Kidney capillary endothelial cell (primary cell): ENCODE measurements around the gene CCP110.
"Not testable (repeated sequence)": the region's sequence is repeated elsewhere in the genome, so short reads cannot be mapped to it uniquely, and the experiment has no call there.

Source experiments
- DNase-seq: peaks from one replicate; pipeline ENCODE4 v3.0.0-alpha.2; 2018; ENCODE audit warnings: low spot score

The CCP110 gene

DNA sequence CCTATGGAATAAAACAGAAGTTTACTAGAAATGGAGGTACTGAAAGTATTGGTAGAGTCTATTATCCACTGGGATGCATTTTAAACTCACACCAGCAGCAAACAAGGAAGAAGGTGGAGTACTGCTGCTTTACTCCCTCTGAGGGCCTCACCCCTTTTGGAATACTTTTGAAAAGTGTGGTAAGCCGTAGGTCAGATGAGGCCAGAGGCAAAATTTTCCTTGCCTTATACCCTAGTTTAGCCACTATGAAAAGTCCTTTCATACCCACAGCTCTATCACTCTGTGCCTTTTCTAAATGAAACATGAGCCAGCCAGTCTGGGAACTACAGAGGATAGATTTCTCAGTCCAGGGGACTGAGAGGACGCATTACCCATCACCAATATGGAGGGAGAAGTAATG lies 15.9 kb upstream of the CCP110 start:
- no peak for DNase-seq

- no peak for DNase-seq
These were observed 11.4 kb upstream of the CCP110 start for GRCh38 chr16:19512297-19512696.

DNA sequence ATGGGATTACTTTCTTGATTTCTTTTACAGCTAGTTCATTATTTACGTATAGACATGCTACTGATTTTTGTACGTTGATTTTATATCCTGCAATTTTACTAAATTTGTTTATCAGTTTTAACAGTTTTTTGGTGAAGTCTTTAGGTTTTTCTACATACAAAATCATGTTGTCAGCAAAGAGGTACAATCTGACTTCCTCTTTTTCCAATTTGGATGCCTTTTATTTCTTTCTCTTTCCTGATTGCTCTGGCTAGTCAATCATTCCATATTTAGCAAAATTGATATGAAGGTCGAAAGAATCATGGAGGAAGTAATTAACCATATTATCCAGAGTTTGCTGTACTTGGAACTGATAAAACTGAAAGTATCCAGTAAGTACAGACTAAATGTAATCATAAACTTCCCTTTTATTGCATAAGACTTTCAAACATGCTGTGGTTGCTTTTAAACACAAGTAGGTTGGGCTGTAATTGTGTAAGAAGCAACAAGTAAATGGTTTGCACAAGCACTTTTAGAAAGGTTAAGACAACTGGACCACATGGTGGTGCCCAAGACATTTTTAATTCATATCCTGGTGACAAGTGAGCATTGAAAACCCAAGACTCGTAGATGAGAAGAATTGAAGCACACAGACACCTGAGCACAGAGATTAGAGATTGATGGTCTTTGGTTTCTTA lies 10.2 kb upstream of the CCP110 start:
- DNase-seq: no peak

- no peak for DNase-seq
These were observed 8.0 kb upstream of the CCP110 start for GRCh38 chr16:19515757-19516156.

DNA sequence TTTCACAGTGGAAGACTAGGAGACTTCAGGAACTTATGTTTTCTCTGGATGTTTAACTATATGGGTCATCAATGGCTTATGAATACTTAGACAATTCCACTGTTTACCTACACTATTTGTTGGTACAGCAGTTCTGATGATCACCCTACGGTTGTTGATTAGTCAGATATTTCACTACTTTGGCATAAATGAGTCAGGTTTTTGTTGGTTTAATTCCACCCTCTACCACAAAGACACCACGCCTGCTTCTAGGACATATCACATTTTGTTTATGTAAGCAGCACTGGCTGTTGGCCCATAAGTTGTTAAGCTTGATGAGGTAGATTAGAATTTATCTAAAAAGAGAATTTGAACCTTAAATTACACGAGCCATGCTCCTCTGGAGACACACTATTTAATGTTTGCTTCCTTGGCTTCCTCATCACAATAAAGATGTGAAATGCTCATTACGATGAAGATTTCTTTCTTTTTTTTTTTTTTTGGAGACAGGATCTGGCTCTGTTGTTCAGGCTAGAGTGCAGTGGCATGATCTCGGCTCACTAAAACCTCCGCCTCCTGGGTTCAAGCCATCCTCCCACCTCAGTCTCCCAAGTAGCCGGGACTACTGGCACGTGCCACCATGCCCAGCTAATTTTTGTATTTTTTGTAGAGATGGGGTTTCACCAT lies 6.2 kb upstream of the CCP110 start:
- DNase-seq: no peak

- no peak for DNase-seq
These were observed 5.4 kb upstream of the CCP110 start for GRCh38 chr16:19518388-19518787.

DNA sequence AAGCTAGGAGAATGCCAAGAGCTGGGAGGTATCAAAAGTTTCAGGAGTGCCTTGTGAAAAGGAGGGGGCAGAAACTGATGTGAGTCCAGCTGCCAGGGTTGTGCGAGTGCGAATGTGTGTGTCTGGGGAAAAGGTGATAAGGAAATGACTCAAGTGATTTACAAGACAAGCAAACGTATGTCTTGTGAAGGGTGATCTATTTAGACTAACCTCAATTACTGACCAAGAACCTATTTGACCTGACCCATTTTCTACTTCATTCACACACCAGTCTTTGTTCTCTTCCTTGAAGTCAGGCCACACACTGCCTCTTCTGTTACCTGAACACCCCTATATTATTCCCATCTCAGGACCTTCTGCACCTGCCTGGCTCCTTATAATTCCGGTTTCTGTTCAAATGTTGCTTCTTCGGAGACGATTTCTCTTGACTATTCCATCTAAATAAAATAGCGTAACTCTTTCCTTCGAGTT lies 2.8 kb upstream of the CCP110 start:
- peak; percentile 12 for DNase-seq

GRCh38 chr16:19521471-19522396 lies 2.0 kb upstream of the CCP110 start, which contains the start of gene GDE1:
Gene GDE1 (minus strand): TSS chr16:19522098. CDS start chr16:19521964, 134 bp downstream.
- DNase-seq: peak; percentile 86

DNA sequence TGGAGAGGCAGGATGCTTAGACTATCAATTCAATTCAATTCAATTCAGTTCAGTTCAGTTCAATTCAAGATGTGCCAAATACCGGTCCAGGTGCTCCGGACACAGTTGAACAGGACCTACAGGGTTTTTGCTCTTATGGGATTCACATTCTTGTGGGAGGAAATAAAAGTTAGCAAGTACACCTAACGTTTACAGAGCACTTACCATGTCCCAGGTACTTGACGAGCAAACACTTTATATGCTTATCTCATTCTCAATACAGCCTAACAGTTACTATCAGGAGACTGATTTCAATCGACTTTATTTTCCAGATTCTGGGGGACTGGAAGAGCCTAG lies 1.4 kb upstream of the CCP110 start:
- no peak for DNase-seq

- DNase-seq: no peak
These were observed 982 bp upstream of the CCP110 start for GRCh38 chr16:19522760-19523159.

DNA sequence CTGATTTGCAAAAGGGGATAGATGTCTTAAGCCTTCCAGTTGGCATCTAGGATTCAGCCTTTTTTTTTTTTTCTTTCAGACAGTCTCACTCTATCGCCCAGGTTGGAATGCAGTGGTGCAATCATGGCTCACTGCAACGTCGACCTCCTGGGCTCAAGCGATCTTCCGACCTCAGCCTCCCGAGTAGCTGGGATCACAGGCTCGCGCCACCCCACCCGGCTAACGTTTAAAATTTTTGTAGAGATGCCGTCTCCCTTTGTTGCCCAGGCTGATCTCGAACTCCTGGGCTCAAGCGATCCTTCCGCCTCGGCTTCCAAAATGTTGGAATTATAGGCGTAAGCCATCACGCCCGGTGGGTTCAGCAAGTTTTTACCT lies 571 bp upstream of the CCP110 start:
- no peak for DNase-seq

- peak; percentile 7 for DNase-seq
These were observed 544 bp downstream of the CCP110 start for GRCh38 chr16:19524356-19524615.

- no peak for DNase-seq
These were observed 1.1 kb downstream of the CCP110 start for GRCh38 chr16:19524616-19525384.

DNA sequence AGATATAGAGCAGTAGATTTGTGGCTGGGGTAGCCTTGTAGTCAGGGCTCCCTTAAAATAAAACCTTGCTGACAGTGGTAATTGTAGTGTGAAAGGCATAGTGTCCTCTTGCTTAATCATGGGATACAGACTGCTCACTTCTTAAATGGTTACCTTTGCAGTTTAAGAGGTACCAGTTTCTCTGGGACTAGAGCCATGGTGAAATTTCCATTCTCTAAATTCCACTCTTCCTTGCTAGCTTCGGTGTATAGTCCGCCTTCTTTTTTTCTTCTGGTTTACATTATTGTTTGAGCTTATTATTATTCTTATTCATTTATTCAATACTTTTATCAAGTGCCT lies 1.6 kb downstream of the CCP110 start:
- DNase-seq: no peak

GRCh38 chr16:19527161-19527560 lies 3.4 kb downstream of the CCP110 start:
- no peak for DNase-seq

- DNase-seq: no peak
These were observed 4.9 kb downstream of the CCP110 start for GRCh38 chr16:19528666-19529065.

GRCh38 chr16:19532601-19533000 lies 8.9 kb downstream of the CCP110 start:
- DNase-seq: no peak

DNA sequence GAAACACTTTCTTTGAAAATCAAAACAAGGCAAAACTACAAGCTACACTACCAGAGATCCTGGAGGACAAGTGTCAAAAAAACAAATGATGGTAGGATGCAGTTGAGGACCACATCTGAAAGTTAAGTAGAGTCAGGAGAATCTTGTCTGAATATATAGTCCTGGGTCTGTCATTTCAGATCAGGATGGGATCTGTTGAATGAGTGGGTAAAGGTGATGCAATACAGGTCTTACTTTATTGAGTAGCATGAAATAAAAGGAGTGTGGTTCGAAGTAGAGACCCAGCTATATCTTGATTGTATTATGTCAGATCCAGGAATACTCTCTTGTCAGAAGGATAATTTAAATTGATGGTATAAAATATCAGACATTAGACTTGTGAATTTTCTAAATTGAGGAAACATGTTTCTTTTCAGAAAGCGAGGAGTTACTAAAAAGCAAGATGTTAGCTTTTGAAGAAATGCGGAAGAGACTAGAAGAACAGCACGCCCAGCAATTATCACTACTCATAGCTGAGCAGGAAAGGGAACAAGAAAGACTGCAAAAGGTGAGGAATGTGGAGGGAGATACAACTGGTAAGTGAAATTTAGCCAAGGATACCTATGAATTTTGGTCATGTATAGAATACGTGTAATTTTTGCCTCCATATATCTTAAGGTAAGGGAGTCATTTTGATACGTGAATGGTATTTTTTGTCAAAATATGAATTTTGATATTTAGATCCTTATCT lies 16.7 kb downstream of the CCP110 start:
- DNase-seq: no peak

DNA sequence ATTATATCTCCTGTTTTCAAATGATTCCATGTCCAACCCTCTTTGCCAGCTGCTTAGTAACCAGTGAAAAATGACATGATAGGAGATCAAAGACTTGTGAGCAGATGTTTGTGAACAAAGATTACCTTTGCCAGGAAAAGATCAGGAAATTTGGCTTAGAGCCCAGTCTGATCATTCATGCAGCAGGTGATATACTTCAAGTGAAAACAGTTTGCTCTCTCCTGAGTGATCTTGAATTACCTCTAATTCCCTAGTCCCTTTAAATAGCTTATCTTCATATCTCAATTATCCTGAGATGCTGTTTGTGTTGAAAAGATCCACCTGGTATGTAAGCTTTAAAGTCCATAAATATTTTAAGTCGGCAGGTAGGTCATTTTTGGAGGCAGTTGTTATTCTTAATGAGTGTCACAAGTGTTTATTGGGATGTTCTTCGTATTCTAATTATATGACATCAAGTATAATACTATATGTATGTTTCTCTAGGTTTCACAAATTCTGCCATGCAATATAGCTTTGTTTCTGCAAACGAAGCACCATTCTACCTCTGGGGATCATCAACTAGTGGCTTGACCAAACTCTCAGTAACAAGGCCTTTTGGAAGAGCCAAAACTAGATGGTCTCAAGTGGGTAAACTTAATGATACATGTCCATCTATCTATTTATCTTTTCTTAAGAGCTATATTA lies 18.5 kb downstream of the CCP110 start:
- DNase-seq: no peak

DNA sequence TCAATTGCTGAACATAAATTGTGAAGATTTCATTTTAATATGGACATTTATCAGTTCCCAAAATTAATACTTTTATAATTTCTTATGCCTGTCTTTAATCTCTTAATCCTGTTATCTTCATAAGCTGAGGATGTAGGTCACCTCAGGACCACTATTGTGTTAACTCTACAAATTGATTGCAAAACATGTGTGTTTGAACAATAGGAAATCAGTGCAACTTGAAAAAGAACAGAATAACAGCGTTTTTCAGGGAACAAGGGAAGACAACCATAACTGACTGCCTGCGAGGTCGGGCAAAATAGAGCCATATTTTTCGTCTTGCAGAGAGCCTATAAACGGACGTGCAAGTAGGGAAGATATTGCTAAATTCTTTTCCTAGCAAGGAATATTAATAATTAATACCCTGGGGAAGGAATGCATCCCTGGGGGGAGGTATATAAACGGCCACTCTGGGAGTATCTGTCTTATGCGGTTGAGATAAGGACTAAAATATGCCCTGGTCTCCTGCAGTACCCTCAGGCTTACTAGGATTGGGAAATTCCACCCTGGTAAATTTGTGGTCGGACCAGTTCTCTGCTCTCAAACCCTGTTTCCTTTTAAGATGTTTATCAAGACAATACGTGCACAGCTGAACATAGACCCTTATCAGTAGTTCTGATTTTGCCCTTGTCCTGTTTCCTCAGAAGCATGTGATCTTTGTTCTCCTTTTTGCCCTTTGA lies 19.7 kb downstream of the CCP110 start:
- DNase-seq: not testable (repeated sequence)

DNA sequence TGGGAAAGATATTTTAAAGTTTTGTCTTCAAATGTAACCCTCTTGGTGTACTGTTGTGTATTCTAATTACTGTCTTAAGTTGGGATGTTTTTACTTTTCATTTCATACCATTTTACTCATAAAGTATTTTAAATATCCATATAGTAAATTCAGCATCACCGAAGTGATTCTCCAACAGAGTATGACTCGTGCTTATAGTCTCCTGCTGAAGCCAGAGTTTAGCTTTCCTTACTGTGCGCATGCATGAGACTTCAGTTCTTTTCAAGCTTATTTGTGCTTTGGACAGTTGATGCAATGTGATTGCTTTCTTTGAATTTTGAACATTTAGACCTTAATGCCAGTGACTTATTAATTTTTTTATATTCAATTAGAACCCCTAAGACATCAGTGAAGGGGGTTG lies 24.4 kb downstream of the CCP110 start:
- no peak for DNase-seq
